Prostate gland (tissue), 2 donors: Measurements from ENCODE around the gene PRR12. TPM values are rescaled to one million over a fixed set of nuclear protein-coding genes. Genes with fewer than 3 reads are reported as not detected.

Source experiments
- DNase-seq: peaks from one replicate; pipeline ENCODE4 v3.0.0-alpha.2; 2019; ENCODE audit warnings: low spot score
- H3K27ac ChIP-seq, 2 donors: fragments of 200-600 bp; sonication (generic); 2 replicates each; pipeline ENCODE4 v1.5.1; 2017 to 2019
- H3K27me3 ChIP-seq: fragments of 200-600 bp; sonication (generic); replicated peaks from 2 replicates; pipeline ENCODE4 v1.5.1; 2019; ENCODE audit not compliant: insufficient read depth
- H3K36me3 ChIP-seq, 2 donors: fragments of 200-600 bp; sonication (generic); 1 replicate in 1 of 2; 2 replicates in 1 of 2; pipeline versions ENCODE4 v1.5.1 to v1.8.1; 2017 to 2019
- H3K4me1 ChIP-seq: fragments of 200-600 bp; sonication (generic); replicated peaks from 2 replicates; pipeline ENCODE4 v1.5.1; 2019
- H3K4me3 ChIP-seq, 2 donors: fragments of 200-600 bp; sonication (generic); 2 replicates each; pipeline ENCODE4 v1.5.1; 2017 to 2019
- H3K9me3 ChIP-seq: fragments of 200-600 bp; sonication (generic); 2 replicates; pipeline ENCODE4 v1.5.1; 2017
- POLR2A ChIP-seq: fragments of 450-650 bp; IDR thresholded peaks from one replicate; pipeline ENCODE4 v1.6.1; 2016; ENCODE audit warnings: antibody characterized with exemption, mild to moderate bottlenecking
- POLR2AphosphoS5 ChIP-seq: sonication (generic); formaldehyde crosslinking; IDR thresholded peaks from one replicate; pipeline ENCODE4 v1.6.1; 2017; ENCODE audit warnings: antibody characterized with exemption
- WGBS: methylation state at CpG from one replicate; pipeline ENCODE4 v1.1.5; 2018; 5-methylcytosine and 5-hydroxymethylcytosine counted together
- intact Hi-C: fragments of 100-400 bp; cut with DNase I; formaldehyde crosslinking; loops from one replicate; pipeline ENCODE4 v1.14.2; 2022
- total RNA-seq, 2 donors: library from RNA; depleted of rRNA; stranded (reverse); fragments of >200 nt; gene quantifications; one replicate each; pipeline ENCODE4 v1.1.0, GENCODE V29; 2016
- TF ChIP-seq, protein P1 (sequence below), 4 experiments: fragments of 200-600 bp in 2 of 4; fragments of 450-650 bp in 2 of 4; sonication (generic) in 2 of 4; IDR thresholded peaks; 1 replicate in 3 of 4; 2 replicates in 1 of 4; pipeline ENCODE4 v1.5.1; 2016 to 2019; ENCODE audit warnings: antibody characterized with exemption in 4 of 4, mild to moderate bottlenecking in 2 of 4, moderate library complexity in 2 of 4

The PRR12 gene
- total RNA-seq, 2 donors from 2014 or later, result 24.0 to 41.9 TPM

DNA sequence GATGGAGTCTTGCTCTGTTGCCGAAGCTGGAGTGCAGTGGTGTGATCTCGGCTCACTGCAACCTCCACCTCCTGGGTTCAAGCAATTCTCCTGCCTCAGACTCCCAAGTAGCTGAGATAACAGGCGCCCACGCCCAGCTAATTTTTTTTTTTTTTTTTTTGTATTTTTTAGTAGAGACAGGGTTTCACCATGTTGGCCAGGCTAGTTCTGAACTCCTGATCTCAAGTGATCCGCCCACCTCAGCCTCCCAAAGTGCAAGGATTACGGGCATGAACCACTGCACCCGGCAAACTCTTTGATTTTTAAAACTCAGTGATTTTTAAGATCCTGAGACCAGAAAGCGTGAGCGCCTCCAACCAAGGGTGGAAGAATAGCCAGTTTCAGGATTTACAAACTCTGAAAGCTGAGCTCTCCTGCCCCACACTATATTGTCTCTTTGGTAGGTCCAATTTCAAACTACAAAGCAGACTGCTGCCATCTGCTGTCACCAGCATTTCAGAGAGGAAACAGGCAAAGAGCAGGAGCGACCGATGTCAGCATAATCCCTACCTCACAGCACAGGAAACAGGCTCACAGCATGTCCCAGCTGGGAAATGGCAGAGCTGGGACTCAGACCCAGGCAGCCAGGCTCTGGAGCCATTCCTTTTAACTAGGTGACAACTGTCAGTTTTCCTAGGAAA is 19.8 kb upstream of the PRR12 start:
- H3K9me3 ChIP-seq, result no peaks in the 10 kb centered on the region
- no peaks in the 10 kb centered on the region for H3K36me3 ChIP-seq
- intact Hi-C loops, result no loop called here
- 77% methylated on average over 11 of the region's 11 CpGs for WGBS
- H3K4me3 ChIP-seq, result no peak overlapping the region
- TF ChIP-seq, protein P1, sequence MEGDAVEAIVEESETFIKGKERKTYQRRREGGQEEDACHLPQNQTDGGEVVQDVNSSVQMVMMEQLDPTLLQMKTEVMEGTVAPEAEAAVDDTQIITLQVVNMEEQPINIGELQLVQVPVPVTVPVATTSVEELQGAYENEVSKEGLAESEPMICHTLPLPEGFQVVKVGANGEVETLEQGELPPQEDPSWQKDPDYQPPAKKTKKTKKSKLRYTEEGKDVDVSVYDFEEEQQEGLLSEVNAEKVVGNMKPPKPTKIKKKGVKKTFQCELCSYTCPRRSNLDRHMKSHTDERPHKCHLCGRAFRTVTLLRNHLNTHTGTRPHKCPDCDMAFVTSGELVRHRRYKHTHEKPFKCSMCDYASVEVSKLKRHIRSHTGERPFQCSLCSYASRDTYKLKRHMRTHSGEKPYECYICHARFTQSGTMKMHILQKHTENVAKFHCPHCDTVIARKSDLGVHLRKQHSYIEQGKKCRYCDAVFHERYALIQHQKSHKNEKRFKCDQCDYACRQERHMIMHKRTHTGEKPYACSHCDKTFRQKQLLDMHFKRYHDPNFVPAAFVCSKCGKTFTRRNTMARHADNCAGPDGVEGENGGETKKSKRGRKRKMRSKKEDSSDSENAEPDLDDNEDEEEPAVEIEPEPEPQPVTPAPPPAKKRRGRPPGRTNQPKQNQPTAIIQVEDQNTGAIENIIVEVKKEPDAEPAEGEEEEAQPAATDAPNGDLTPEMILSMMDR (IDR thresholded peaks at IDR 0.05), result no peak
- TF ChIP-seq POLR2AphosphoS5 (no peak), POLR2A (no peak)
- no peaks in the 10 kb centered on the region for H3K4me1 ChIP-seq
- DNase-seq, result no peak
- no peak overlapping the region for H3K27ac ChIP-seq
- no peaks in the 10 kb centered on the region for H3K27me3 ChIP-seq

GRCh38 chr19:49573009-49573408 is 18.0 kb upstream of the PRR12 start:
- TF ChIP-seq, protein P1 (IDR thresholded peaks at IDR 0.05), result no peak
- H3K4me3 ChIP-seq, result no peak overlapping the region
- no peaks in the 10 kb centered on the region for H3K4me1 ChIP-seq
- 93% methylated on average over 7 of the region's 7 CpGs for WGBS
- no peak for DNase-seq
- H3K9me3 ChIP-seq, result no peaks in the 10 kb centered on the region
- H3K27ac ChIP-seq, result no peak overlapping the region
- no peaks in the 10 kb centered on the region for H3K36me3 ChIP-seq
- intact Hi-C loops, result no loop called here
- no peaks in the 10 kb centered on the region for H3K27me3 ChIP-seq

- 84% methylated on average over 3 of the region's 3 CpGs for WGBS
- DNase-seq, result no peak
- TF ChIP-seq POLR2A, result no peak
- TF ChIP-seq POLR2AphosphoS5, result no peak
- TF ChIP-seq, protein P1 (IDR thresholded peaks at IDR 0.05), result no peak
- Histone ChIP-seq H3K9me3 (no peaks in the 10 kb centered on the region), H3K36me3 (no peaks in the 10 kb centered on the region), H3K27me3 (no peaks in the 10 kb centered on the region), H3K27ac (no peak overlapping the region), H3K4me1 (no peaks in the 10 kb centered on the region), H3K4me3 (no peak overlapping the region)
- intact Hi-C loops, result no loop called here
Observed at GRCh38 chr19:49573425-49573824, 17.6 kb upstream of the PRR12 start.

DNA sequence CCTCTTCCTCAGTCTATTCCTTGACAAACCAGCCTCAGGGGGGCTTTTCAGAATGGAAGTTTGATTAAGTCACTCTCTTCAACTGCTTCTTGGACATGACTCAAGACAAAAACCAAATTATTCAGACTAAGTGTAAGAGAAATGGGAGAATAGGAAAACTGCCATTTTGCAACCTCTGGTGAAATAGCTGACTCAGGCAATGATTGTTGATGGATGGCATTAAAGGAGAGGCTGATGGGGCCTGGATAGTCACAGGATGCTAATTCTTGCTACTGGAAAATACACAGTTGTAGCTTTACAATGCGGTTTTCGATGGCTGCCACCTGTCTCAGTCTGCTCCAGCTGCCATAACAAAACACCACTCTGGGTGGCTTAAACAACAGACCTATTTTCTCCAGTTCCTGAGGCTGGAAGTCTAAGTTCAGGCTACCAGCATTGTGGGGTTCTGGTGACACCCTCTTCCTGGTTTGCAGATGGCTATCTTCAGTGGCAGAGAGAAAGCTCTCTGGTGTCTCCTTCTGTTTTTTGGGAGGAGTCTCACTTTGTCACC is 16.7 kb upstream of the PRR12 start:
- intact Hi-C loops, result no loop called here
- no peak for DNase-seq
- no peak for TF ChIP-seq POLR2AphosphoS5
- TF ChIP-seq, protein P1 (IDR thresholded peaks at IDR 0.05), result no peak
- no peak for TF ChIP-seq POLR2A
- Histone ChIP-seq H3K27me3 (no peaks in the 10 kb centered on the region), H3K9me3 (no peaks in the 10 kb centered on the region), H3K27ac (no peak overlapping the region), H3K36me3 (no peaks in the 10 kb centered on the region), H3K4me3 (no peak overlapping the region), H3K4me1 (no peaks in the 10 kb centered on the region)
- WGBS, result 85% methylated on average over 2 of the region's 2 CpGs

DNA sequence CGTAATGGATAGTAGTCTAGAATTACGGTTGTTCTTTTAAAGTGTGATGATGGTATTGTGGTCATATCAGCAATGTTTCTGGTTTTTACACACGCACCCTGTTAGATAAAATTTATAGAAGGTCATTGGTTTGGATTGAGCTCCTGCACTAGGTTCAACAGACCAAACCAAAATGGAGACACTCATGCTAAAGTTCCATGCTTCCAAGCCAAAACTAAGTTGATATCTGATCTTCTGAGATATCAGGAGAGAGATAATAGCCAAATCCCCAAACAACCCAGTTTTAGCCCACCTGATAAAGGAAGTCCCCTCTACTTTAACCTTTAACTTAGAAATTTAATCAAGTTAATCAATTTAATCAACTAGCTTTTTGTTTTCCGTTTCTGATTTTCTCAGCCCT is 11.8 kb upstream of the PRR12 start:
- intact Hi-C loops, result no loop called here
- TF ChIP-seq POLR2A (no peak), POLR2AphosphoS5 (no peak)
- TF ChIP-seq, protein P1 (IDR thresholded peaks at IDR 0.05), result no peak
- Histone ChIP-seq H3K9me3 (no peaks in the 10 kb centered on the region), H3K27me3 (no peaks in the 10 kb centered on the region), H3K4me3 (no peak overlapping the region), H3K27ac (no peak overlapping the region), H3K4me1 (no peaks in the 10 kb centered on the region), H3K36me3 (no peaks in the 10 kb centered on the region)
- WGBS, result 67% methylated on average over 4 of the region's 4 CpGs
- DNase-seq, result no peak
